Cardiac septum (tissue), 1 donor: ENCODE measurements around the gene TOR1A. TPM values are rescaled to one million over a fixed set of nuclear protein-coding genes. Genes with fewer than 3 reads are reported as not detected.
"Not testable (repeated sequence)": the region's sequence is repeated elsewhere in the genome, so short reads cannot be mapped to it uniquely, and the experiment has no call there.

ENCODE experiments used
- DNase-seq: peaks from one replicate; pipeline ENCODE4 v3.0.0-alpha.2; 2020; ENCODE audit warnings: low spot score
- intact Hi-C: fragments of 100-400 bp; cut with DNase I; formaldehyde crosslinking; loops from one replicate; pipeline ENCODE4 v1.14.0; 2022
- total RNA-seq: library from RNA; stranded (reverse); fragmentation: NEBNext Ultra II Directional; extraction: Animal tissue kit (Norgen Biotek cat#: 25700); gene quantifications from one replicate; pipeline ENCODE4 v1.2.1, GENCODE V29; 2021
- donor health status: DM: no; HTN: no; CAD: no.

TOR1A gene
- total RNA-seq, 1 donor from 2014 or later = 14.0 TPM

DNA sequence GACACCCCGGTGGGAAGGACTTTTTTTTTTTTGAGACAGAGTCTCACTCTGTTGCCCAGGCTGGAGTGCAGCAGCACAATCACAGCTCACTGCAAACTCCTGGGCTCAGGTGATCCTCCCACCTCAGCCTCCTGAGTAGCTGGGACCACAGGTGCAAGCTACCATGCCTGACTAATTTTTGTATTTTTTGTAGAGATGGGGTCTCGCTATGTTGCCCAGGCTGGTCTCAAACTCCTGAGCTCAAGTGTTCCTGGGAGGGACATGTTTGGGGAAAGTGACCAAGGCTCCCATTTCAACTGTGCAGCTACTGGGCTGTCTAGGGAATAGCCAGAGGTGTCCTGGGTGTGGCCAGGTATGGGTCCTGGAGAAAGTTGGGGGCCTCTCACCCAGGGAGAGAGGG is 27.9 kb downstream of the TOR1A start:
- DNase-seq, intact Hi-C loops: not testable (repeated sequence)

DNA sequence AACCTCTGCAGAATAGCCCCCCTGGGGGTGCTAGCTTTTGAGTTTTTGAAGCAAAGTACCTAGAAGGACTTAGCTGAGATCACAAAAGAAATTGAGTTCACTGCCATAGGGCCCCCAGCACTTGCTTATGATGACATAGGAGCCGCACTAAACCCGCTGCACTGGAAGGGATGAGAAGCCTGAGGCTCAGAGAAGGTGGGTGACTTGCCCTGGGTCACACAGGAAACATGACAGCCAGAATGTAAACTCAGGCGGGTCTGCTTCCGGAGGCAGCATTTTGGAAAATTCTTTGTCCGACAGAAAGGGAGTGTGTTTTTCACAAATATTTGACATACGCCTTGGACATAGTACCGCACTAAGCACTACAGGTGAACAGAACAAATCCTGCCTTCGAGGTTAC is 29.4 kb downstream of the TOR1A start:
- no peak for DNase-seq
- intact Hi-C loops = no loop called here

DNA sequence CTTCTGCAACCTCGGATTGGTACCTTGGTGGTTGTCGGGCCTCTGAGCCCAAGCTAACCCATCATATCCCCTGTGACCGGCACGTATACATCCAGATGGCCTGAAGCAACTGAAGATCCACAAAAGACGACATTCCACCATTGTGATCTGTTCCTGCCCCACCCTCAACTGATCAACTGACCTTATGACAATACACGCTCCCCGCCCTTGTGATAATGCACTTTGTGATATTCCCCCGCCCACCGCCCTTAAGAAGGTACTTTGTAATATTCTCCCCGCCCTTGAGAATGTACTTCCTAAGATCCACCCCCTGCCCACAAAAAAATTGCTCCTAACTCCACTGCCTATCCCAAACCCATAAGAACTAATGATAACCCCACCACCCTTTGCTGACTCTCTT is 37.5 kb downstream of the TOR1A start:
- intact Hi-C loops = loop anchor here (5.0 kb wide), 1 partner anchor 654 kb away; no protein-coding TSS in a partner anchor
- DNase-seq = no peak

- DNase-seq = no peak
- intact Hi-C loops = loop anchor here (5.0 kb wide), 1 partner anchor 654 kb away; no protein-coding TSS in a partner anchor
These were observed 38.1 kb downstream of the TOR1A start for GRCh38 chr9:129785866-129786265.

- DNase-seq = not testable (repeated sequence)
- intact Hi-C loops = loop anchor here (5.0 kb wide), 1 partner anchor 653 kb away; no protein-coding TSS in a partner anchor
These were observed 39.0 kb downstream of the TOR1A start for GRCh38 chr9:129784970-129785369.

- intact Hi-C loops = loop anchor here (1.0 kb wide), 2 partner anchors 46 to 141 kb away; partner anchors contain the start of gene ASB6
- peak; percentile 84 for DNase-seq
These were observed 40.2 kb downstream of the TOR1A start for GRCh38 chr9:129783516-129784361.

GRCh38 chr9:129781981-129782380 is 42.0 kb downstream of the TOR1A start:
- intact Hi-C loops = no loop called here
- no peak for DNase-seq

GRCh38 chr9:129781131-129781530 is 42.8 kb downstream of the TOR1A start:
- intact Hi-C loops = no loop called here
- DNase-seq = no peak

GRCh38 chr9:129779560-129780190 is 44.3 kb downstream of the TOR1A start:
- DNase-seq = no peak
- intact Hi-C loops = no loop called here

GRCh38 chr9:129778469-129778868 is 45.5 kb downstream of the TOR1A start:
- intact Hi-C loops = no loop called here
- no peak for DNase-seq

GRCh38 chr9:129777769-129778130 is 46.2 kb downstream of the TOR1A start:
- intact Hi-C loops = loop anchor here (2.0 kb wide), 1 partner anchor 15 kb away; no protein-coding TSS in a partner anchor
- DNase-seq = no peak

DNA sequence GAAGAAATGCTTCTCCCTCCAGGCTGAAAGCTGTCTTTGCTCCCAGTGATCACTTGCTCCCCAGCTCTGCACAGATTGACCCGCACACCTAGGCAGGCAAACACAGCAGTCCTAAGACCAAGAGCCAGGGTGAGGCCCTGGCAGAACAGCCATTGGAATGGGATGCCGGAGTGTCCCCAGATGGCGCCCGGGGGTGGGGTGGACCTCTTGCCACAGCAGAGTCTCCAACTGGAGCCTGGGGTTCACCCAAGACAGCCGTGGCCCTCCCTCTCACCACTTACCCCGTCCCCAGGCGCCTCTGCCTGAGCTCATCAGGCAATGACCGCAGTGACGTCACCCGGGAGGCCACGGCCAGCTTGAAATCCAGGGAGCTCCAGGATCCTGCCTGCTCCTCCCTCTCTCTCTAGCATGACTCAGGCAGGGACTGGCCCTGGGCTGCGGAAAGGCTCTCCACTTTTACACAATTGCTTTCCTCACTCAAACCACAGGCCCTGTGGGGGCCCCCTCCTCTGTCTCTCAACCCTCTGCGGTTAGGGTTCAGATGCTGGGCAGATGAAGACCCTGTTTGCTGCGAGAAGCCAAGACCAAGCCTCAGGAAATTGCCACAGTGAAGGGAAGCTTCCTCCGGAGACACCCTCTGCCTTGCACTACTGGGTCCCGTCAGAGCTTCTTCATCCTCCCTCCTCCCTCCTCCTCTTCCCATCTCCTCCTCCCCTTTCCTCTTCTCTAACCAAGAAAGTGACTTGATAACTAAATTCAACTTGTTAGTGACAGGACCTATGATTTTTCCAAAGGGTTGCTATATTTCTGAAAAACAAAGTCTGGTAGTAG is 46.8 kb downstream of the TOR1A start:
- intact Hi-C loops = loop anchor here (2.0 kb wide), 1 partner anchor 14 kb away; no protein-coding TSS in a partner anchor

GRCh38 chr9:129776566-129776937 is 47.4 kb downstream of the TOR1A start:
- no peak for DNase-seq
- intact Hi-C loops = loop anchor here (2.0 kb wide), 1 partner anchor 14 kb away; no protein-coding TSS in a partner anchor

More for the DNA sequence above, 46.8 kb downstream of the TOR1A start:
- peak; percentile 95 for DNase-seq

DNA sequence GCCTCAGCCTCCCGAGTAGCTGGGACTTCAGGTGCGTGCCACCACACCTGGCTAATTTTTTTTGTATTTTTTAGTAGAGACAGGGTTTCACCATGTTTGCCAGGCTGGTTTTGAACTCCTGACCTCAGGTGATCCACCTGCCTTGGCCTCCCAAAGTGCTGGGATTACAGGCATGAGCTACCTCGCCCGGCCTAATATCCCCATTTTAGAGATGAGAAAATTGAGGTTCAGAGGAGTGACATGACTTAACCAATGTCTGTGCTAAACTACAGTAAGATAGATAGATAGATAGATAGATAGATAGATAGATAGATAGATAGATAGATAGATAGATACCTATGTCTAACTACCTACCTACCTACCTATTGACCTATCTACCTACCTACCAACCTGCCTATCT is 47.8 kb downstream of the TOR1A start:
- not testable (repeated sequence) for DNase-seq
- intact Hi-C loops = loop anchor here (2.0 kb wide), 1 partner anchor 13 kb away; no protein-coding TSS in a partner anchor

DNA sequence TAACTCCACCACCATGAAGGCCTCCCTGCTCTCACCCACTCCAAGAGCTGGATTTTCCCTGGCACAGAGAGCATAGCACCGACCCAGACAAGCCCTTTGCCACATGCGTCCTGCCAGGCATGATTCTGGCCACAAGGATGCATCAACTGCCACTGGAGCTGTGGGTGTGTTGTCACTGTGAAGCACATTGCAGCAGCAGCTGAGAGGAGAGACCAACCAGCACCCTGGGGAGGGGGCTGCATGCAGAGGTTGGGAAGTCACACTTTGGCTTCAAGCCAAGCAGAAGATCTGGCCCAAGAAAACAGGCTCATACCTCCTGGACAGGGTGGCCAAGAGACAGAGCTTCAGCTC is 48.5 kb downstream of the TOR1A start:
- intact Hi-C loops = no loop called here
- DNase-seq = no peak

DNA sequence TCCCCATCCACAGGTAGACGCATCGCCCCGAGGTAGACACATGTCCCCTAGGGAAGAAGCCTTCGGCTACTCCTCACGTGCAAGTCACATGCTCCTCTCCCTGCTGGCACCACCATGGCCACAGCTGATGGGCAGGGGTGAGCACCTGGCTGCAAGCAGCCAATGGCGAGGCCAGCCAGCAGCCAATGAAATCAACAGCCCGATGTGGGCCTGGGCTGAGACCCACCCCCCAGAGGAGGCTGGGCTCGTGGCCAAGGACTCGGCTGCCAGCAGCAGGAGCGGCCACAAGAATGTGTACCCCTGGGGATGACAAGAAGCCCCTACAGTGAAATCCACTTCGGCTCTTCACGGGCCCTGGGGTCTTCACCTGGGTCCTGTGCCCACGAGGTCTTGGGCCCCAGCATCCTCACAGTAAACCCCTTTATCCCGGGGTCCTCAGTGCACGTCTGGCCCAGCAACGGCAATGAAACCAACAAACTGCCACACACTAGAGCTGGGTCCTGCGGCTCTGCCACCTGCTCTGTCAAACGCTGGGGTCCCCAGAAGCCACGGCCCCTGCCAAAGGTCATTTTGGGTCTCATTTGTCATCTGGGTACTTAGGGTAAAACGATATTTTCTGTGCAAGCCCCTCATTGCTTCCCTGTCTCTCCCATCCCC is 49.0 kb downstream of the TOR1A start:
- intact Hi-C loops = no loop called here
- DNase-seq = no peak

DNA sequence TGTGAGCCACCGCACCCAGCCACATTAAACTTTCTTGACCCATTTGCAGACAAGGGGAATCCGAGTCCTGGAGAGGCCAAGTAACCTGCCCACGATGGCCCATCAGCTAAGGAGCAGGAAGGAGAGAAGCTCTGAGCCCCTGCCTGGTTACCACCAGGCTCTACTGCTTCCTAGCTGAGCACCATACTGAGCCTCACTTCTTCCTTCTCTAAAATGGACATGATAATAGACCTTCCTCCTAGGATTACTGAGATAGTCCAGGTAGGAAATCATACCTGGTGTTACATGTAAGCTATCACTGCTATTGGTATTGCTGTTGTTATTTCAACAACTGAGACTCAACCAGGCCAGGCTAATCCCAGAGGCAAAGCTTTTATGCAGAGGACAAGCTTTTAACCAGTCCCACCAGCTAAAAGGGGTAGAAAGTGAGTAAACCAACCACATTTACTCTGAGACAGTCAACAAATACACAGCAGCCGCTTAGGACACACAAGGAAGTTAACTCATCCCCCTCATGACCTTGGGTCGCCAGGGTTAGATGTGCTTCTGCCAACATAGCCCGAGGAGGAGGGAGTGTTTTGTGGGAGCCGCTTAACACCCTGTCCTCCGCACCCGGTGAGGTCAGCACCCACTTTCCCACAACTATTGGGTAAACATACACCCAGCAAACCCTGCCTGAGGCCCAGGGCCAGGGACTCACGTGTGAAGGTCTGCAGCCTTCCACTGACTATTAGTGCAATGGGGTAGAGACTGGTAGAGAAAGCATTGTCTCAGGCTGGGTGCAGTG is 50.5 kb downstream of the TOR1A start:
- intact Hi-C loops = no loop called here
- DNase-seq = no peak

DNA sequence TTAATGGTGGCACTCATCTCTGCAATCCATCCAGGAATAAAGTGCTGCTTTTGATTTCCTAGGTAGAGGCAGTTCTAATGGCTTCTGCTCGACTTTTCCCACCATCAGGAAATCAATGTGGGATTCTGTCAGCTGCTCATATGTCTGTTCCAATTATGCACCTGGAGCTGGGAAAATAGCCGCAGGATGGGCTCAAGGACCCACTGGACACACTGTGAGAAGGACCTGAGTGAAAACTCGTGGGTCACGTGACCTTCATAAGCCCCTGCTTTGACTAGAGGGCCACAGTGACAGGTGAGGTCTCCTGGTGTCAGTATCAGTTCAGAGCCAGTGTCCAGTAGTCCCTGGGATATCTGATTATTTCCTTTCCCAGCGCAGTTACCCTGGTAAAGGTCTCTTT is 53.2 kb downstream of the TOR1A start:
- no peak for DNase-seq
- intact Hi-C loops = no loop called here

- no peak for DNase-seq
- intact Hi-C loops = no loop called here
These were observed 54.3 kb downstream of the TOR1A start for GRCh38 chr9:129769669-129770068.
